Activated T-cell treated with anti-CD3 and anti-CD28 coated beads, Interleukin-2, amount 50 U/mL, for 1 hour (primary cell): ENCODE data around the gene TP53TG5.
"Not testable (repeated sequence)": the region's sequence is repeated elsewhere in the genome, so short reads cannot be mapped to it uniquely, and the experiment has no call there.

ENCODE experiments used
- DNase-seq: peaks from one replicate; pipeline ENCODE4 v3.0.0-alpha.2; 2020

TP53TG5 gene

DNA sequence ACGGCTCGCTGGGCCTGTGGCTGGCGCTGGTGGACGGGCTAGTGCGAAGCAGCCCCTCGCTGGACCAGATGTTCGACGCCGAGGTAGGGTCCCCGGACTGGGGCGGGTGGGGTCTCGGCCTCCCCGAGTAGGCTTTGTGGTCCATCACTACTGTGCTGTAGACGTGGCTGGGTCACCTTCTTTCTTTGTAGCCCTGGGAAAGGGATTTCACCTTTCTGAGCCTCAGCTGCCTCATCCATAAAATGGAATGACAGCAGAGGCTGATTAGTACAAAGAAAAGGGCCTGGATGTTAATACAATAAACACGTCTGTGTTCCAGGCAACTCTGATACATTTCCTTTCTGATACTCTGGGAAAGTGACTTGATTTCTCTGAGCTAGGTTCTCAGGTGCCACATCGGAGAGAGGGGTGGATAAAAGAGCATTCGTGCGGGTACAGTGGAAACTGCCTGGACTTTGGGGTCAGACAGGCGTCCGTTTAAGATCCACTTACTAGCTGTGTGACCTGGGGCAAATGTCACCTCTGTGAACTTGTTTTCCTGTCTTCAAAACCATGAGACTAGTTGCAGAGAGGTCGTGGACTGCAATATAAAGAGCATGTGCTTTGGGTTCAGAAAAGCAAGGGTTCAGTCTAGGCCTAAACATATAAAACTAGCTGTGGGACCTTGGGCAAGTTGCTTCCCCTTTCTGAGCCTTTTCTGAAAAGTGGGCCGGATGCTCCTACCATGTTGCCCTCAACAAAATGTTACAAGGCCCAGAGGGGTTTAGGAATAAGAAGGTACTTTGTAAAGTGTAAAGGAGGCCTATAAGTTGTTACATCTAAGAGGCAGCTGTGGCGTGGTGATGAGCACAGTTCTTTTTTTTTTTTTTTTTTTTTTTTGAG, 14.3 kb downstream of the TP53TG5 start:
- no peak for DNase-seq

DNA sequence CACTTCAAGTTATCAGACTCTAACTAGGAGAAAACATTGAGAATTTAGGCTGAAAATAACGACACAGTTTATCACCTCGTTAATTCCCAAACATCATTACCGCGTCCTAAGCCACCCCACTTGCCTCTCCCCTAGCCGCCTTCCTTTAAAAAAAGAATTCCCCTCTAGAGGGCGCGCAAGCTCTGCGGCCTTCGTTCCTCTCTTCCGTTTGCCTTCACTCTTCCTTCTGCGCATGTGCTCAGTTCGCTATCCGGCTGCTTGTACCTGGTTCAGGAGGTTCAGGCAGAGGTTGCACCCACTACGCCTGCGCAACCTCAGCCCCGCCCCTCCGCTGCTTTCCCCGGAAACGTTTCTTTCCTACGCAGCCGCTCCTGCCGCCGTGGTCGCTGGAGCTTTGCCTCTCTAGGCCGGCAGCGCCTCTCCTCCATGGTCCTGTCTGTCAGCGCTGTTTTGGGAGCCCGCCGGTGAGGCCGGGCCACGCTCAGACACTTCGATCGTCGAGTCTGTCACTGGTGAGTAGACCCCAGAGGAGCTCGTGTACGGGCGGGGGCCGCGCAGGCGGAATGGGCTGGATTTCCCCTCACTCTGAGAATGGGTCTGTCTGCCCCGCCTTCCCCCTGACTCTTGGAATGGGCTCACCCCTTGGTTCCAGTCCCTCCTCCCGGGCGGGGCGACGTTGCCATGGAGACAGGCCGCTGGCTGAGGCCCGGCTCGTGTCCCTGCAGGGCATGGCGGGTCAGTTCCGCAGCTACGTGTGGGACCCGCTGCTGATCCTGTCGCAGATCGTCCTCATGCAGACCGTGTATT, 15.1 kb downstream of the TP53TG5 start, which contains the start of gene SYS1:
SYS1 (plus strand) TSS at position 353 of the 807 bp plus-strand sequence; CDS start at position 729, 376 bp downstream.
- DNase-seq: peak; percentile 99

DNA sequence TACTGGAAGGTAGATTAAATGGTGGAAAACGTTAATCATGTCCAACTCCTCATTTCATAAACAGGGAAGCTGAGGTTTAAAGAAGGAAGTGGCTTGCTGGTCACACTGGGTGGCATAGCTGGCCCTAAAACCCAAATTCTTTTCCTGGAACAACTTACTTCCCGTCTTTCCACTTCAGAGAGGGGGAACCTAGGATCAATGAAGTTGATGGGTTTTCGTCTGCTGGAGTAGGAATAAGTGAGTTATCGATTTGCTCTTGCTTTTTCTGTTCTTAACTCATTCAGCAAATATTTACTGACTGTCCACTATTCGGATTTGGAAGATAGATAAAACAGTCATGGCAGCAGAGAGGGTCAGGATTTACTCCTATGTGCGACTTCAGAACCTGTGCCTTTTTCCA, 16.3 kb downstream of the TP53TG5 start:
- DNase-seq: no peak

DNA sequence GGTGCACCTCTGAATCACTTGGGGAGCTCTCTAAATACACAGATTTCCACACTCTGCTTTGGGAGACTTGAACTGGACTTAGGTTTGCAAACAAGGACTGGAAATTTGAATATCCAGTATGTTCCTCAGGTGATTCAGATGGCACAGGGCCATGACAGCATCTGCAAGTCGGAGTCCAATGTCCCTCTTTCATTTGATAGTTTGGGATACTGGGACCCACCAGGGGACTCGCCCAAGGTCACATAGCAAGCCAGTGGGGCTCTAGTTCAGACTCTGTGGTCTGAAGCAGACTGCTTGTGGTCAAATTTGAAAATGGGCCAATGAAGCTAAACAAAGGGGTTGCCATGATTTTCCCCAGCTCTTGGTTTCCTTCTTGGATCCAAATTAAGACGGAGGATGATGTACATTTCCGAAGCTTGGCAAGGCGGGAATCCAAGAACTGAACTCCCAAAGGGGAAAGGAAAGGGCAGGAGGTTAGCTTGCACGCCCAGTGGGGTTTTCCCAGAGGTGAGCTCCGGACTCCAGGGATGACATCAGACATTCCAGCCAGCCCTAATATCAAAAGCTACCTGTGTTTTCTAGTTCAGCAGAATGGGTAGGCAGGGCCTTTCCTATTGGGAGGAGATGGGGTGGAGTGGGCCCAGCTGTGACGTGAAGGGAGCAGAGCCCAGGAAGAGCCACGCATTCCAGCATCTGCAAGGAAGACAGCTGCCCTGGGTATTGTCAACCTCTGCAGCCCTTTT, 18.5 kb downstream of the TP53TG5 start:
- DNase-seq: no peak

DNA sequence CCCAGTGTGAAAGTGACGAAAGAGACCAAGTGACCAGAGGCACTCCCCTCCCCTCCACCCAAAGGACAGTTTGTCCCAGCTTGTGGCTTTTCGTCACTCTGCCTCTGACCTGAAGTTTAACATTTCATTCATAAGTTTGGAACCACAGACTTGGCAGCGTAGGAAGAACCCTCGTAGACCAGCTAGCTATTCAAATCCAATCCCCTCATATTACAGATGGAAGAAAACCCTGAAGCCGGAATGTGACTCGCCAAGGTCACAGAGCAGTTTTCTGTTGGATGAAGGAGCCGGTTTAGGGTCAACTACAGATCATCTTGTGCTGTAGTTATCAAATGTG, 19.1 kb downstream of the TP53TG5 start:
- no peak for DNase-seq

DNA sequence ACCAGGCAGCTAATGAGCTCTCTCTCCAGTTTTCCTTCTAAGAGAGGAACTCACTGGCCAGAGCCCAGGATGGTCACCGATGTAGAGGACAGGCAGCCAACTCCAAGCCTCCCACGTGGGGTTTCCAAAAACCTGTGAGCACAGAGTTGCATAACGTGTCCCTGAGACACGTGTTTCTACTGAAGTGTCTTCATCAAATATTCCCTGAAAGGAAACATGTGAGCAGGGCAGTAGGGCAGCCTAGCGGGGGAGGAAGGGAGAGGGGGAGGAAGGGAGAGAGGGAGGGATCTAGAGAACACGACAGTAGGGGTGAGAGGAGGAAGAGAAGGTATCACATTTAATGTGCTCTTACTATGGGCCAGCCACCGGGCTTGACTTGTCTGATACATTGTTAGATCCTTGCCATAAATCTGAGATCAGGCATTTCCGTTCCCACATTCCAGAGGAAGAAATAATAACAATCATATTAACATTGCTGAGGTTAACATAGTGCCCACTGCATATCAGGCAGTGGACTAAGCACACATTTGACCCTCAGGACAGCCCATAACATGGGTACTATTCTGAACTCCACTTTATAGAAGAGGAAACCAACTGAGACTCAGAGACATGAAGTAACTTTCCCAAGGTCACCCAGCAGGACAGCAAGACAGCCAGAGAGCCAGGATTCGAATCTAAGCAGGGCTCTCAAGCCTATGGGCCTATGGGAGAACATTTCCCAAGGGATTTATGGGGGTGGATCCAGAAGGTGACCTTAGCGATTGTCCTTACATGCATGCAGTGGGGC, 19.6 kb downstream of the TP53TG5 start:
- no peak for DNase-seq

DNA sequence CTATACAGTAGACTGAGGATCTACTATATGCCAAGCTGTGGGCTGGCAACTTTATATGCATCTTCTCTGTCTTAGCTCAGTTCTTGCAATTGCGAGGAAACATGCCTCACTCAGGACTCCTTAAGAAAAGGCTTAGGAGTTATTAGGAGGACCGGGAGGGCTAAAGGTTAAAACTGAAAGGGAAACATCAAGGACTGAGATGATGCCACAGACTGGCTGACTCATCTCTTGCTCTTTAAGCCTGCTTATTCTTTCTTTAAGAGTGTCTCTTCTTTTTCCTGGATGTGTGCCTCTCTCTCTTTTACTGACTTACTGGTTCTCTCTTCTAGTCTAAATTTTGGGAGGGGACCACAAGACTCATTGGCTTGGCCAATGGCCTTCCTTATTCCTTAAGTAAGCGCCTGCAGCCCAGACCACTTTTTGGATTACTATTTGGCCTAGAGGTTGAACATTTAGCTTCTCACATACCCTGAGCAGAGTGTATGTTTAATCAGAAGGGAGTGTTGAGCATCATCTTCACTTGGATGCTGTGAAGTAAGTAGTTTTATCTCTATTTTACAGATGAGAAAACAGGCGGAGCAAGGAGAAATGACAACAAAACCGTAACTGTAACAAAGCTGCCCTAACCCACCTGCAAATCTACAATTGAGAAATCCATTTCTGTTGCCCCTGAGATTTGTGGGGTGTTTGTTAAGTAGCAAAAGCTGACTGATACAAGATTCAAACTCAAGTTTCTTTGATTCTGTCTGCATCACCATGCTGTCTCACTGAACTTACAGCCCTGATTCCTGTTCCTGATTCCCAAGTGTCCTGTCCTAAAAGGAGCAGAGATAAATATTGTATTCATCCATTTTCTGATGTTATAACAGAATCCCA, 22.7 kb downstream of the TP53TG5 start:
- DNase-seq: no peak

DNA sequence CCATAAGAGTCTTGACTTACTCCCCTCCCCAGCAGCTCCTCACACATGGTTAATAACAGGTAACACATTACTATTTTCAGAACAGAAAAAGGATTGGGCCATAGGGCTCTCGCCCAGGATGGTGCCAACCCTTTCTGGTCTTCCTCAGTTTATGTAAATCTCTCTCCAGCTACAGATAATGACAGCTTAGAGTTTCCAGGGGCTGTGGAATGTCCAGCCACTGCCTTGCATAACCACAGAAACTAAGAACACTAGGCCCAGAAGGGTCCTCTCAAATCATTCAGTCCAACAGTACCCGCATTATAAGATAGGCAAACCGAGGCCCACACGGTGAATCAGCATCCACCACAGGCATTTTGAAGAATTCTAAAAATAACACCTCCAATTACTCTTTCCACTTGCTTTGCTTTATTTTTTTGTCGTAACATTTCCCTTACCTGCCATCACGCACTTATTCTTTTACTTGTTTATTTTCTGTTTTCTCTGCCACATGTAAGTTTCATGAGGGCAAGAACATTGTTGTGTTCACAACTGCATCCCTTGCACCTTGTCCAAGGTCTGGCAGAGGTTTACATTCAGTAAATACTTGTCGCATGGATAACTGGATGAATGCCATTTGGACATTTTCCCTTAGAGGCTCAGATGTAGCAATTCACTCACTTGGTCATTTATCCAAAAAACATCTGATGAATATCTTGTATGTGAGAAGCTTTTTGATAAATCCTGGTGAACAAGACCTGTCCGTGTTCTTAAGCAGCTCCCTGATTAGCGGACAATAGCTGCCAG, 23.5 kb downstream of the TP53TG5 start:
- DNase-seq: no peak

DNA sequence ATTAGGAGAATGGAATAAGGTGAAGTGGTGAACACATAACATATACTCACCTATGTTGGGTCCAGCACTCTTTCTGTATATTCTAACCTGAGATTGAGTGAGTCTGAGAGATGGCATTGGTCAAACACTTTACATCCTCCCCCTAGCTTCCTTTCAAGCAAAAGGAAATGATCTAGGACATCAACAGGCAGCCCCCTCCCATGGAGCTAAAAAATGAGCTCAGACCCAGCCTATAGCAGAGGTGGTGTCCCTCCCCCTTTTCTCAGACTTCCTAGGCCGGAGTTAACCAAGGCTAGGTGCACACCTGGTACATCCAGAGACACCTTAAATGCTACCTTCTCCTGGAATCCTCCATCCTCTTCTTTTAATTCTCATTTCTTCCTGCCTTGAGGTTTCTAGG, 24.4 kb downstream of the TP53TG5 start:
- DNase-seq: no peak

DNA sequence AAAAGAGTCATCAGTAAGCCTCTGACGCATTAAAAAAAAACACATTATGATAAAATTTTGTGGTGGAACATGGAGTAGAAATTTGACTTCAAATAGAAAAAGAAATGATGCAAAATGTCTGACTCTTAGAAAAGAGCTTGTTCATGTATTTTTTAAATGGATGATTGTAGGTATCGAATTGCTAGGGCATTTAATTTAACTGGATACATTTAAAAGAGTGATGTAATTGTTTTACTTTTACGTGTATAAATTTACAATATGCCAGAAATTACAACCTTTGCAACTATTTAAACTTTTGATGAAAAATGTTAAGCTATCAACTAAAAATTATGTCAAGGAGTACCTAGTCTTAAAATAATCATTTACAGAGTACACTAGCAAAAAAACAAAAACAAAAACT, 25.4 kb downstream of the TP53TG5 start:
- DNase-seq: no peak

DNA sequence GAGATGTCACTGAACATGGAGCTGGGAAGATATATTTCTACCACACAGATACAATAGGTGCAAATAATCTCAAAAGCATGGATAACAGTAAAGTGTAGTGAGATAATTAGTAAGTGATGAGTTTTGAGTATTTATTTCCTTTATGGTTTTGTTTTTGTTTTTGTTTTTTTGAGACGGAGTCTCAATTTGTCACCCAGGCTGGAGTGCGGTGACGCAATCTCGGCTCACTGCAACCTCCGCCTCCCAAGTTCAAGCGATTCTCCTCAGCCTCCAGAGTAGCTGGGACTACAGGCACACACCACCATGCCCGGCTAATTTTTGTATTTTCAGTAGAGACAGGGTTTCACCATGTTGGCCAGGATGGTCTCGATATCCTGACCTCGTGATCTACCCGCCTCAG, 27.3 kb downstream of the TP53TG5 start:
- not testable (repeated sequence) for DNase-seq

DNA sequence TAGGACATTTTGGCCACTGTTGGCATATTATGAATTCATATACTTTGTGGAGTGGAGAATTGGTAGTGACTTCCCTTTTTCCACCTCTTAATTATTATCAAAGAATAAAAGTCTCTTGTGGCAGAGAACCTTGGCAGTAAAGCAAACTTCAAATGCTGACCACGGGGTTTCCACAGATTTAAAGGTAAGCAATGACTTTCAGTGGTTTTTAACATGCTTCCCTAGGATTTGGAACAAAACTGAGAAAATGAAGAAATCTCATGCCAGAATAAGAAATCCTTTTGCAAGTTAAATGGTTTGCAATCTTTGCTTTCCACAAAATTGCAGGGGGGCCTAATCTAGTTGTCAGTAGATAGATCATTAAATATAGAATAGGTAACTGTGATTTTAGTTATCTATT, 27.9 kb downstream of the TP53TG5 start:
- DNase-seq: no peak

DNA sequence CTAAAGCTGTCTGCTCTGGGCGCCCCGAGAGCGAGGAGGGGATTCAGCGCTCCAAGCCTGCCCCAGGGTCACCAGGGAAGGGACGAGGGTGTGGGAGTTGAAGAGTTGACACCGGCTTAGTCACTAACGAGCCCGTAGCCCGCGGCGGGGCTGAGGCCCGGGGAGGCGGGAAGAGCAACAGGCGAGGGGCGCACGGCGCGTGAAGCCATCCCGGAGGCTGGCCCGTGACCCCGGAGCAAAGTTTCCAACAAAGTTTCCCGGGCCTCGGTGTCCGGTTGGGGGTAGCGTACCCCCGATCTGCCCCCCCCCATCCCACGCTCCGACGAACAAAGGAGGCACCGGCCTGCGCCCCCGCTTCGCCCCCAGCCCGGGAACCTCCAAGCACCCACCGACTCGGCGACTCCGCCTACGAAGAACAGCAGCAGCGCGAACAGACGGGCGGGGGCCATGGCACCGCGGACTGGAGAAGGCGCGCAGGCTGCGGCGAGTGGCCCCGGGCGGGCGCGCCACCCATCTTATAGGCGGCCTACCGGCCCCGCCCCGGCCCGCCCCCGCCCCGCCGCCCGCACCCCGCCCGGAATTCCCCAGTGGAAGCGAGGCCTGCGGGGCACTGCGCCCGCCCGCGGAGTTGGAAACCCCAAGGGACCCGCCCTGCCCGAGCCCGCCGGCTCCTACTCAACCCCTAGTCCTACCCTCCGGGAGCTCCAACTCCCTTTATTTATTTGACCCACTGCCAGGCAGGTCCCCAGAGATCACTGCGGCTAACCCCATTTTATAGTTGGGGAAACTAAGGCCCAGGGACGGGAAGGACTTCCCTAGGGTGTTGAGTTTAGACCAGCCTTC, 30.0 kb downstream of the TP53TG5 start, which contains the start of gene SDC4:
SDC4 (minus strand) TSS at position 489 of the 843 bp plus-strand sequence; CDS start at position 449, 40 bp downstream.
- peak; percentile 66 for DNase-seq

DNA sequence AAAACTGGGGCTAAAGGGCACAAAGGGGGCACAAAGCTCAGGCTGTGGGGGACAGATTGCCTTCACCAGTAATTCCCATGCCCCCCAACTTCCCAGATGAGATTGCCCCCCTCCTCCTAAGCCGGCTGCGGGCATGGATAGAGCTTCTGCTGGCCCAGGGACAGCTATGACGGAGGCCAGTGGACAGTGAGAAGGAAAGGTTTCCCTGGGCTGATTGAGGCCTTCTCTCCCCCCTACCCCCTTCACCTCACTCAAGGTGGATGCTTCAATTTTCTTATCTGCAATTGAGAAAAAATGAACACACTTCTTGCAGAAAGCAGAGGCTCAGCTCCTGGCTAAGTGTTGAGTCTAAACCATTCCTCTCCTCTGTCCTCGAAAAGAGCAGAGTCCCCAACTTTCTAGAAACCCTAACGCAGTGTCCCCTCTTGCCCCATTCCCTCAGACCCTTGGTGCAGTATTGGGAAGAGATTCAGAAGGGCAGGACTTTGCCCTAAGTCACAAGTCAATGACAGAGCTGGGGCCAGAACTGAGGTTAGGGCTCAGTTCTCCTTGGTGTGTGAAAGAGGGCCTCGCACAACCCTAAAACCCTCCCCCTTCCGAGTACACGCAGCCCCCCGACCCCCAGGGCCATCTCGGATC, 30.7 kb downstream of the TP53TG5 start:
- no peak for DNase-seq

DNA sequence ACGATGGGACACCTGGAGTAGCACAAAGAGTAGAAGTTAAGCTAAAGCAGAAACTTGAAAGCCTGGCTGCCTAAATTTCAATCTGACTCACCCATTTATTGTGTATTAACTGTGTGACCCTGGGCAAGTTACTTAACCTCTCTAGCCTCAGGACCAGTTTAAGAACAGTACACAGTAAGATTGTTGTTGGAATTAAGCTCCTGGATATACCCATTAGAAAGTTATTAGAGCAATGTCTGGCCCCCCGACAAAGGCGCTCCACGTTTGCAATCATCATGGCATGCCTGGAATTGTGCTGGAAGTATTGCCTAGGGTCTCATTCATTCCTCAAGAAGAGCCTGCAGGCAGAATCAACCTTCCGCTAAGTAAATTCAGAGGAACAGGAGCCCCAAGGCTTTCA, 31.3 kb downstream of the TP53TG5 start:
- no peak for DNase-seq

DNA sequence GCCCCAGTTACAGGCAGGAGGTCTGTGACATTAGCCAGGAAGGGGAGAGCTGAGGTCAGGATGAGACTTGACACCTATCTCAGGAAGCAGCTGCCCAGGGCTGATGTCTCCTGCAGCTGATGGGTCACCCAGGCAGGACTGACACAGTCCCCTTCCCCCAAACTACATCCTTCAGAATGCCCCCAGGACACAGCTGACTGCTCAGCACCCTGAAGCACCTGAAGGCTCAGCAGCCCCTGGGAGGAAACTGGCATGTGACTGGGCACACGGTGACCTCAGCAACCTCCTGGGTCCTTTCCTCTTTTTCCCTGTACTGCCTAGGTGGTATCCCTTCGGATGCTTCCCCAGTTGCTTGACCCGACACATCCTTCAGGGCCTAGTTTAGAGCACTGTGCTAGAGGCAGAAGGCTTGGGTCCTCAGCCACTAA, 31.8 kb downstream of the TP53TG5 start:
- DNase-seq: no peak

DNA sequence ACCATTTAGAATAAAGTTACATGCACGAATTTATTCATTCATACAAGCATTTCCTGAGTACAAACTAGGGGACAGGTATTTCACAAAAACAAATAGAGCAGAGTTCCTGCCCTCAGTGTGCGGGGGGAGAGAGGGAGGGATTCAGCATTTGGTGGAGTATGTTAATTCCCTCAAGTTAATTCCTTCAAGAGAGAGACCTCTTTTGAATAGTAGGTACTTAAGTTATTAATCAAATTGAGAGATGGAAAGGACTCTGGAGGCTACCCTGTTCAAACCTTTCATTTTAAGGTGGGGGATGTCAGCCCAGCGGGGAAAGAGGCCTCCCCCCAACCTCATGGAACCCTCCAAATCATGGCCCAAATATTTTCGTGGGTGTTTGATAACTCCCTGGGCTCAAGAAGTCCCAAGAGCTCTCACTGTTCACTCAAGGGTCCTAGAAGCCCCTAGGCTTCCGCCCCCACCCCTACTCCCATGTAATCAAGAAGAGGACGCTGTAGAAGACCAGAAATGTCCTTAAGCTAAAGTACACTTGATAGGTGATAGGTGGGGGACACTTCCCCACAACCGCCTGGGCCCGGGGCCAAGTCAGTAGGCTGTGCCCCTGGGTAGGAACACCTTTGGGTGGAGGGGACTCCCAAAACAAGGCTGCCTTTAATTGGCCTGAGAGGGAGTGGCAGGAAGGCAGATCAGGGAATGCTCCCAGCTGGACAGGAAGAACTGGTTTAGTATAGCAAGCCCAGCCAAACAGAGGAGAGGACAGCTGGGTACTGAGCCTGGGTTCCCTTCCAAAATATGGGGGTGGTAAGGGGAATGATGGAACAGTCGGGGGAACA, 32.8 kb downstream of the TP53TG5 start:
- no peak for DNase-seq
